Mucosa of rectum (tissue), 2 donors: Measurements from ENCODE around the gene PIGR.

Source experiments
- H3K27ac ChIP-seq, 2 donors: one replicate each; pipeline ENCODE4 v1.7.0; 2013; ENCODE audit warnings: inconsistent platforms in 2 of 2, low read depth in 2 of 2, low read length in 2 of 2
- H3K27me3 ChIP-seq, 2 donors: one replicate each; pipeline ENCODE4 v1.7.0; 2013; ENCODE audit warnings: low read length in 2 of 2; ENCODE audit not compliant: control insufficient read depth in 2 of 2, insufficient read depth in 2 of 2
- H3K36me3 ChIP-seq, 2 donors: one replicate each; pipeline ENCODE4 v1.7.0; 2013; ENCODE audit warnings: low read length in 2 of 2; ENCODE audit not compliant: control insufficient read depth in 2 of 2, insufficient read depth in 2 of 2
- H3K4me1 ChIP-seq, 2 donors: one replicate each; pipeline ENCODE4 v1.7.0; 2013; ENCODE audit warnings: low read length in 2 of 2, mild to moderate bottlenecking in 1 of 2; ENCODE audit not compliant: control insufficient read depth in 2 of 2, insufficient read depth in 2 of 2
- H3K4me3 ChIP-seq, 2 donors: one replicate each; pipeline ENCODE4 v1.7.0; 2013; ENCODE audit warnings: low read length in 2 of 2
- H3K9ac ChIP-seq, 2 donors: one replicate each; pipeline ENCODE4 v1.7.0; 2013; ENCODE audit warnings: low read length in 2 of 2, low read depth in 1 of 2, mild to moderate bottlenecking in 1 of 2
- H3K9me3 ChIP-seq, 2 donors: one replicate each; pipeline ENCODE4 v1.7.0; 2013; ENCODE audit warnings: low read length in 2 of 2; ENCODE audit not compliant: control insufficient read depth in 2 of 2
- donor health status: healthy.
- donor health status: Normal muscosa, but diverticular disease.

Gene PIGR

GRCh38 chr1:206895837-206896242, 50.4 kb downstream of the PIGR start:
- no peak overlapping the region for H3K4me3 ChIP-seq
- H3K36me3 ChIP-seq = no peaks in the 10 kb centered on the region
- no peak overlapping the region for H3K27ac ChIP-seq
- H3K27me3 ChIP-seq = peaks cover 0 to 2% of the 10 kb centered on the region in 2 donors
- H3K9me3 ChIP-seq = no peaks in the 10 kb centered on the region
- peaks cover 0 to 5% of the 10 kb centered on the region in 2 donors for H3K4me1 ChIP-seq
- no peak overlapping the region for H3K9ac ChIP-seq

- no peak overlapping the region for H3K9ac ChIP-seq
- peaks cover 0 to 2% of the 10 kb centered on the region in 2 donors for H3K27me3 ChIP-seq
- H3K36me3 ChIP-seq = no peaks in the 10 kb centered on the region
- H3K4me3 ChIP-seq = no peak overlapping the region
- H3K27ac ChIP-seq = no peak overlapping the region
- no peaks in the 10 kb centered on the region for H3K9me3 ChIP-seq
- peaks cover 0 to 5% of the 10 kb centered on the region in 2 donors for H3K4me1 ChIP-seq
Observed at GRCh38 chr1:206895325-206895724, 50.9 kb downstream of the PIGR start.

GRCh38 chr1:206893380-206893779, 52.9 kb downstream of the PIGR start:
- Histone ChIP-seq H3K9ac (no peak overlapping the region), H3K27me3 (peaks cover 2% of the 10 kb centered on the region in 2 donors), H3K4me3 (no peak overlapping the region), H3K27ac (no peak overlapping the region), H3K9me3 (no peaks in the 10 kb centered on the region), H3K4me1 (peaks cover 0 to 5% of the 10 kb centered on the region in 2 donors), H3K36me3 (no peaks in the 10 kb centered on the region)

- no peak overlapping the region for H3K4me3 ChIP-seq
- peaks cover 0 to 5% of the 10 kb centered on the region in 2 donors for H3K4me1 ChIP-seq
- peaks cover 2% of the 10 kb centered on the region in 2 donors for H3K27me3 ChIP-seq
- no peaks in the 10 kb centered on the region for H3K36me3 ChIP-seq
- H3K27ac ChIP-seq = no peak overlapping the region
- H3K9ac ChIP-seq = no peak overlapping the region
- no peaks in the 10 kb centered on the region for H3K9me3 ChIP-seq
Observed at GRCh38 chr1:206892351-206892984, 53.8 kb downstream of the PIGR start.

GRCh38 chr1:206891412-206891811, 54.9 kb downstream of the PIGR start:
- H3K27me3 ChIP-seq = peaks cover 2% of the 10 kb centered on the region in 2 donors
- no peak overlapping the region for H3K27ac ChIP-seq
- H3K9me3 ChIP-seq = no peaks in the 10 kb centered on the region
- no peak overlapping the region for H3K9ac ChIP-seq
- no peak overlapping the region for H3K4me3 ChIP-seq
- H3K36me3 ChIP-seq = no peaks in the 10 kb centered on the region
- H3K4me1 ChIP-seq = peaks cover 0 to 4% of the 10 kb centered on the region in 2 donors

- no peak overlapping the region for H3K27ac ChIP-seq
- H3K9me3 ChIP-seq = no peaks in the 10 kb centered on the region
- no peak overlapping the region for H3K9ac ChIP-seq
- no peaks in the 10 kb centered on the region for H3K36me3 ChIP-seq
- H3K27me3 ChIP-seq = peaks cover 2 to 4% of the 10 kb centered on the region in 2 donors
- no peak overlapping the region for H3K4me3 ChIP-seq
- H3K4me1 ChIP-seq = no peaks in the 10 kb centered on the region
Observed at GRCh38 chr1:206890125-206891060, 55.9 kb downstream of the PIGR start.

GRCh38 chr1:206887701-206888100, 58.6 kb downstream of the PIGR start:
- Histone ChIP-seq H3K27me3 (peaks cover 5 to 7% of the 10 kb centered on the region in 2 donors), H3K4me1 (no peaks in the 10 kb centered on the region), H3K9ac (no peak overlapping the region), H3K9me3 (no peaks in the 10 kb centered on the region), H3K27ac (no peak overlapping the region), H3K36me3 (no peaks in the 10 kb centered on the region), H3K4me3 (no peak overlapping the region)

GRCh38 chr1:206886831-206887230, 59.4 kb downstream of the PIGR start:
- no peak overlapping the region for H3K9ac ChIP-seq
- no peaks in the 10 kb centered on the region for H3K4me1 ChIP-seq
- H3K27me3 ChIP-seq = peaks cover 5 to 6% of the 10 kb centered on the region in 2 donors
- H3K9me3 ChIP-seq = no peaks in the 10 kb centered on the region
- no peak overlapping the region for H3K4me3 ChIP-seq
- no peak overlapping the region for H3K27ac ChIP-seq
- no peaks in the 10 kb centered on the region for H3K36me3 ChIP-seq

GRCh38 chr1:206885341-206886060, 60.8 kb downstream of the PIGR start:
- no peak overlapping the region for H3K27ac ChIP-seq
- H3K9me3 ChIP-seq = no peaks in the 10 kb centered on the region
- H3K9ac ChIP-seq = no peak overlapping the region
- no peaks in the 10 kb centered on the region for H3K36me3 ChIP-seq
- H3K27me3 ChIP-seq = peaks cover 5% of the 10 kb centered on the region in 2 donors
- H3K4me3 ChIP-seq = no peak overlapping the region
- H3K4me1 ChIP-seq = no peaks in the 10 kb centered on the region

GRCh38 chr1:206883876-206884275, 62.4 kb downstream of the PIGR start:
- Histone ChIP-seq H3K27ac (no peak overlapping the region), H3K9me3 (no peaks in the 10 kb centered on the region), H3K27me3 (peaks cover 3 to 5% of the 10 kb centered on the region in 2 donors), H3K4me3 (no peak overlapping the region), H3K36me3 (no peaks in the 10 kb centered on the region), H3K9ac (no peak overlapping the region), H3K4me1 (no peaks in the 10 kb centered on the region)
